Lung (tissue), 12 donors: ENCODE measurements around the gene B3GALNT2. TPM values are rescaled to one million over a fixed set of nuclear protein-coding genes. Genes with fewer than 3 reads are reported as not detected.

ENCODE experiments used
- ATAC-seq: fragments of 200-7000 bp; cut with Tn5 transposase; one replicate; pipeline ENCODE4 v1.9.1; 2020; ENCODE audit warnings: moderate number of reproducible peaks; ENCODE audit not compliant: insufficient read depth, low FRiP score
- DNase-seq, 3 donors: peaks; one replicate each; pipeline ENCODE4 v3.0.0-alpha.2; 2013 to 2017
- H3K27ac ChIP-seq, 2 donors: one replicate each; pipeline ENCODE4 v1.5.1; 2013; ENCODE audit warnings: mild to moderate bottlenecking in 2 of 2, moderate library complexity in 2 of 2, control low read depth in 1 of 2, inconsistent platforms in 1 of 2, low read depth in 1 of 2, low read length in 1 of 2
- H3K27me3 ChIP-seq, 3 donors: one replicate each; pipeline ENCODE4 v1.5.1; 2013; ENCODE audit warnings: low read length in 2 of 3; ENCODE audit not compliant: control insufficient read depth in 3 of 3, insufficient read depth in 3 of 3
- H3K36me3 ChIP-seq, 4 donors: one replicate each; pipeline ENCODE4 v1.5.1; 2013; ENCODE audit warnings: low read length in 4 of 4, mild to moderate bottlenecking in 1 of 4, moderate library complexity in 1 of 4; ENCODE audit not compliant: control insufficient read depth in 4 of 4, insufficient read depth in 4 of 4
- H3K4me1 ChIP-seq, 5 donors: one replicate each; pipeline ENCODE4 v1.5.1; 2013; ENCODE audit warnings: low read length in 5 of 5, mild to moderate bottlenecking in 2 of 5, moderate library complexity in 1 of 5; ENCODE audit not compliant: control insufficient read depth in 5 of 5, insufficient read depth in 5 of 5
- H3K4me3 ChIP-seq: one replicate; pipeline ENCODE4 v1.5.1; 2013; ENCODE audit warnings: mild to moderate bottlenecking, control low read depth, moderate library complexity
- H3K9ac ChIP-seq, 2 donors: one replicate each; pipeline ENCODE4 v1.5.1; 2013; ENCODE audit warnings: low read length in 2 of 2, control low read depth in 1 of 2; ENCODE audit not compliant: insufficient read depth in 1 of 2
- H3K9me3 ChIP-seq, 4 donors: one replicate each; pipeline ENCODE4 v1.5.1; 2013; ENCODE audit warnings: low read length in 3 of 4, mild to moderate bottlenecking in 1 of 4, moderate library complexity in 1 of 4; ENCODE audit not compliant: control insufficient read depth in 4 of 4, insufficient read depth in 3 of 4
- WGBS, 2 donors: extraction: QIAGEN DNeasy Blood & Tissue Kit; methylation state at CpG; one replicate each; pipeline ENCODE4 v1.1.7; 2013; 5-methylcytosine and 5-hydroxymethylcytosine counted together
- polyA plus RNA-seq, 2 donors: library from polyadenylated mRNA; stranded (reverse); fragments of 200-250 nt; gene quantifications; one replicate each; pipeline ENCODE4 v1.2.1, GENCODE V29; 2013
- total RNA-seq, 2 donors: library from RNA; depleted of rRNA in 1 of 2; stranded (reverse); fragments of >200 nt in 1 of 2; gene quantifications; one replicate each; pipeline ENCODE4 v1.2.1, GENCODE V29; 2014 to 2021
- TF ChIP-seq, protein P1 (sequence below): IDR thresholded peaks from 2 replicates; pipeline ENCODE4 v1.5.1; 2012; ENCODE audit warnings: mild to moderate bottlenecking; ENCODE audit errors: control extremely low read depth, extremely low read depth
- donor health status: control.
- donor health status: control.
- donor health status: Bipolar disorder and iron deficiency.
- donor health status: healthy.
- donor health status: DM: yes; HTN: yes; CAD: no.

The B3GALNT2 gene
- total and polyA plus RNA-seq, 4 donors: 2.3 to 30.8 (median 11.3) TPM

- Histone ChIP-seq H3K4me1 (no peaks in the 10 kb centered on the region), H3K36me3 (no peaks in the 10 kb centered on the region), H3K27me3 (no peaks in the 10 kb centered on the region), H3K9ac (no peak overlapping the region), H3K4me3 (no peak overlapping the region), H3K9me3 (no peaks in the 10 kb centered on the region), H3K27ac (no peak overlapping the region)
- TF ChIP-seq, protein P1, sequence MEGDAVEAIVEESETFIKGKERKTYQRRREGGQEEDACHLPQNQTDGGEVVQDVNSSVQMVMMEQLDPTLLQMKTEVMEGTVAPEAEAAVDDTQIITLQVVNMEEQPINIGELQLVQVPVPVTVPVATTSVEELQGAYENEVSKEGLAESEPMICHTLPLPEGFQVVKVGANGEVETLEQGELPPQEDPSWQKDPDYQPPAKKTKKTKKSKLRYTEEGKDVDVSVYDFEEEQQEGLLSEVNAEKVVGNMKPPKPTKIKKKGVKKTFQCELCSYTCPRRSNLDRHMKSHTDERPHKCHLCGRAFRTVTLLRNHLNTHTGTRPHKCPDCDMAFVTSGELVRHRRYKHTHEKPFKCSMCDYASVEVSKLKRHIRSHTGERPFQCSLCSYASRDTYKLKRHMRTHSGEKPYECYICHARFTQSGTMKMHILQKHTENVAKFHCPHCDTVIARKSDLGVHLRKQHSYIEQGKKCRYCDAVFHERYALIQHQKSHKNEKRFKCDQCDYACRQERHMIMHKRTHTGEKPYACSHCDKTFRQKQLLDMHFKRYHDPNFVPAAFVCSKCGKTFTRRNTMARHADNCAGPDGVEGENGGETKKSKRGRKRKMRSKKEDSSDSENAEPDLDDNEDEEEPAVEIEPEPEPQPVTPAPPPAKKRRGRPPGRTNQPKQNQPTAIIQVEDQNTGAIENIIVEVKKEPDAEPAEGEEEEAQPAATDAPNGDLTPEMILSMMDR: no peak
- ATAC-seq: no peak
- 48 to 58% methylated on average over 4 of the region's 4 CpGs for WGBS, 2 donors
- DNase-seq: peak in 1 of 3 donors; percentile 23
These were observed 21.1 kb upstream of the B3GALNT2 start for GRCh38 chr1:235525314-235525713.

DNA sequence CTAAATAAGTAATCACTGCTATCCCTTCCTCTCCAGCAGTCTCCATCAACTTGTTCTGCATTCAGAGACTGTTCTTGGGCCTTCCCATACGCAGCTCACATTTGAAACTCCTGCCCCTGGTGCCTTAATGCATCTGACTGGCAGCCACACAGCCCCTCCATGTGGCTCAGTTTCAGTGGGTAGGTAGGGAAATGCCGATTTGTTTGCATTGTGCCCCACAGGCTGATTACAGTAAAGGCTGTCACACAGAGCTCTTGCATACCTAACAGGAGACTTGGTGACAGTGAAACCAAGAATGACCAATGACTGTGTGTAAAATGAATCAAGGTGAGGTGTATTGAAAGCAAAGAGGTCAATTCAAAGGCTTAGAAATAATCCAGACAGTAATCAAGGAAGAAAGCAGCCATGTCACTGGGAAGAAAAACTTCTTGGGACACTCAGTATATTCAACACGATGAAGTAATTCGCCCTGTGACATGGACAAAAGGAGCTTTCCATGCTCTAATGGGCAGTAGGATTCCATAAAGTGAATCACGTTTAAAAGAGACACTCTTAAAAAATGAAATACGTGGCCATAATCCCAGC lies 12.7 kb upstream of the B3GALNT2 start:
- Histone ChIP-seq H3K4me3 (no peak overlapping the region), H3K27me3 (no peaks in the 10 kb centered on the region), H3K4me1 (no peaks in the 10 kb centered on the region), H3K9ac (no peak overlapping the region), H3K9me3 (no peaks in the 10 kb centered on the region), H3K36me3 (no peaks in the 10 kb centered on the region), H3K27ac (no peak overlapping the region)
- DNase-seq (no peak), ATAC-seq (no peak)
- TF ChIP-seq, protein P1: no peak
- 83 to 88% methylated on average over 6 of the region's 6 CpGs for WGBS, 2 donors

GRCh38 chr1:235515844-235516512 lies 11.7 kb upstream of the B3GALNT2 start:
- H3K9me3 ChIP-seq: no peaks in the 10 kb centered on the region
- H3K27me3 ChIP-seq: no peaks in the 10 kb centered on the region
- WGBS, 2 donors: 95 to 96% methylated on average over 5 of the region's 5 CpGs

More at GRCh38 chr1:235515844-235516512, 11.7 kb upstream of the B3GALNT2 start:
- Histone ChIP-seq H3K27ac (no peak overlapping the region), H3K4me1 (no peaks in the 10 kb centered on the region), H3K36me3 (no peaks in the 10 kb centered on the region), H3K4me3 (no peak overlapping the region), H3K9ac (no peak overlapping the region)
- DNase-seq (no peak), ATAC-seq (no peak)
- TF ChIP-seq, protein P1: no peak
